Gastroesophageal sphincter (tissue), 4 donors: ENCODE measurements around the gene PTPRN2. TPM values are rescaled to one million over a fixed set of nuclear protein-coding genes. Genes with fewer than 3 reads are reported as not detected.

Experiments
- ATAC-seq: fragments of 150-250 bp; one replicate; pipeline ENCODE4 v1.9.1; 2016; ENCODE audit warnings: mild to moderate bottlenecking, moderate library complexity
- H3K27ac ChIP-seq, 4 donors: fragments of 200-600 bp; sonication (generic) in 3 of 4; 1 replicate in 3 of 4; 2 replicates in 1 of 4; pipeline ENCODE4 v1.5.1; 2016 to 2019
- H3K27me3 ChIP-seq: fragments of 200-600 bp; sonication (generic); one replicate; pipeline ENCODE4 v1.5.1; 2019
- H3K36me3 ChIP-seq, 2 donors: fragments of 200-600 bp; sonication (generic); one replicate each; pipeline ENCODE4 v1.5.1; 2019; ENCODE audit warnings: control low read depth in 1 of 2
- H3K4me1 ChIP-seq, 3 donors: fragments of 200-600 bp; sonication (generic); 1 replicate in 2 of 3; 2 replicates in 1 of 3; pipeline ENCODE4 v1.5.1; 2016 to 2019; ENCODE audit warnings: control low read depth in 2 of 3
- H3K4me3 ChIP-seq, 2 donors: fragments of 200-600 bp; sonication (generic); one replicate each; pipeline ENCODE4 v1.5.1; 2019; ENCODE audit warnings: mild to moderate bottlenecking in 1 of 2, moderate library complexity in 1 of 2
- H3K9me3 ChIP-seq, 3 donors: fragments of 200-600 bp; sonication (generic); one replicate each; pipeline ENCODE4 v1.5.1; 2017 to 2019; ENCODE audit warnings: control low read depth in 2 of 3
- CTCF ChIP-seq, 4 experiments: fragments of 200-600 bp in 2 of 4; fragments of 450-650 bp in 2 of 4; sonication (generic) in 1 of 4; IDR thresholded peaks; one replicate each; pipeline ENCODE4 v1.5.1; 2017 to 2019; ENCODE audit warnings: antibody characterized with exemption in 4 of 4, mild to moderate bottlenecking in 2 of 4, moderate library complexity in 2 of 4
- EP300 ChIP-seq: sonication (generic); formaldehyde crosslinking; IDR thresholded peaks from one replicate; pipeline ENCODE4 v1.6.1; 2017; ENCODE audit warnings: antibody characterized with exemption, mild to moderate bottlenecking
- POLR2A ChIP-seq, 2 donors: fragments of 450-650 bp; IDR thresholded peaks; one replicate each; pipeline ENCODE4 v1.6.1; 2017; ENCODE audit warnings: antibody characterized with exemption in 2 of 2, mild to moderate bottlenecking in 2 of 2, moderate library complexity in 1 of 2
- POLR2AphosphoS5 ChIP-seq: sonication (generic); formaldehyde crosslinking; IDR thresholded peaks from one replicate; pipeline ENCODE4 v1.6.1; 2017; ENCODE audit warnings: antibody characterized with exemption
- WGBS, 2 donors: methylation state at CpG; one replicate each; pipeline ENCODE4 v1.1.5; 2018; ENCODE audit warnings: low coverage in 1 of 2; 5-methylcytosine and 5-hydroxymethylcytosine counted together
- total RNA-seq, 4 donors: library from RNA; depleted of rRNA; stranded (reverse); fragments of >200 nt; gene quantifications; one replicate each; pipeline ENCODE4 v1.1.0, GENCODE V29; 2016

The PTPRN2 gene
- total RNA-seq, 4 donors from 2014 or later: 1.7 to 4.7 (median 3.3) TPM

GRCh38 chr7:158031867-158032308, 555.7 kb downstream of the PTPRN2 start:
- no peak overlapping the region for H3K27ac ChIP-seq
- WGBS, 2 donors: 29 to 34% methylated on average over 5 to 9 of the region's 13 CpGs
- H3K4me1 ChIP-seq: no peaks in the 10 kb centered on the region
- no peak for ATAC-seq
- peaks cover 0 to 9% (median 0%) of the 10 kb centered on the region in 3 donors for H3K9me3 ChIP-seq
- no peak overlapping the region for H3K4me3 ChIP-seq
- H3K36me3 ChIP-seq: no peaks in the 10 kb centered on the region
- H3K27me3 ChIP-seq: peaks cover 18% of the 10 kb centered on the region
- TF ChIP-seq POLR2AphosphoS5 (no peak), EP300 (no peak), CTCF (IDR thresholded peaks at IDR 0.05) (no peak), POLR2A (IDR thresholded peaks at IDR 0.05) (no peak)

- 86% methylated on average over 3 to 8 of the region's 11 CpGs for WGBS, 2 donors
- Histone ChIP-seq H3K27me3 (peaks cover 18% of the 10 kb centered on the region), H3K9me3 (peaks cover 0 to 9% (median 0%) of the 10 kb centered on the region in 3 donors), H3K36me3 (no peaks in the 10 kb centered on the region), H3K27ac (no peak overlapping the region), H3K4me1 (no peaks in the 10 kb centered on the region), H3K4me3 (no peak overlapping the region)
- no peak for ATAC-seq
- no peak for TF ChIP-seq POLR2A (IDR thresholded peaks at IDR 0.05)
- TF ChIP-seq EP300: no peak
- no peak for TF ChIP-seq POLR2AphosphoS5
- no peak for TF ChIP-seq CTCF (IDR thresholded peaks at IDR 0.05)
Measured at GRCh38 chr7:158030566-158030965, 557.1 kb downstream of the PTPRN2 start.

GRCh38 chr7:158030071-158030470, 557.6 kb downstream of the PTPRN2 start:
- Histone ChIP-seq H3K36me3 (no peaks in the 10 kb centered on the region), H3K4me3 (no peak overlapping the region), H3K27me3 (peaks cover 18% of the 10 kb centered on the region), H3K27ac (no peak overlapping the region), H3K4me1 (no peaks in the 10 kb centered on the region), H3K9me3 (peaks cover 0 to 9% (median 0%) of the 10 kb centered on the region in 3 donors)
- TF ChIP-seq EP300 (no peak), POLR2A (IDR thresholded peaks at IDR 0.05) (no peak), CTCF (IDR thresholded peaks at IDR 0.05) (no peak), POLR2AphosphoS5 (no peak)
- WGBS, 2 donors: 80% methylated on average over 6 of the region's 10 CpGs; no CpG with 5 or more reads in 1 of the 2 donors
- no peak for ATAC-seq

GRCh38 chr7:158029509-158029908, 558.1 kb downstream of the PTPRN2 start:
- H3K27ac ChIP-seq: no peak overlapping the region
- no peaks in the 10 kb centered on the region for H3K36me3 ChIP-seq
- 47 to 50% methylated on average over 2 to 3 of the region's 5 CpGs for WGBS, 2 donors
- H3K4me1 ChIP-seq: no peaks in the 10 kb centered on the region
- no peak for ATAC-seq
- H3K27me3 ChIP-seq: peaks cover 15% of the 10 kb centered on the region
- no peak overlapping the region for H3K4me3 ChIP-seq
- H3K9me3 ChIP-seq: peaks cover 0 to 9% (median 0%) of the 10 kb centered on the region in 3 donors
- TF ChIP-seq CTCF (IDR thresholded peaks at IDR 0.05): no peak
- TF ChIP-seq POLR2AphosphoS5: no peak
- no peak for TF ChIP-seq EP300
- no peak for TF ChIP-seq POLR2A (IDR thresholded peaks at IDR 0.05)

- TF ChIP-seq POLR2AphosphoS5 (no peak), CTCF (IDR thresholded peaks at IDR 0.05) (no peak)
- Histone ChIP-seq H3K27me3 (peaks cover 10% of the 10 kb centered on the region), H3K27ac (no peak overlapping the region), H3K36me3 (no peaks in the 10 kb centered on the region), H3K9me3 (peaks cover 0 to 7% (median 0%) of the 10 kb centered on the region in 3 donors), H3K4me1 (no peaks in the 10 kb centered on the region), H3K4me3 (no peak overlapping the region)
- 91% methylated on average over 13 of the region's 22 CpGs; no CpG with 5 or more reads in 1 of the 2 donors for WGBS, 2 donors
- ATAC-seq: no peak
Measured at GRCh38 chr7:158028971-158029370, 558.7 kb downstream of the PTPRN2 start.
